M059J (cell line): ENCODE data around the gene GID8. TPM values are rescaled to one million over a fixed set of nuclear protein-coding genes. Genes with fewer than 3 reads are reported as not detected.

Experiments used
- DNase-seq: peaks from one replicate; pipeline ENCODE4 v3.0.0-alpha.2; 2012; ENCODE audit warnings: low read depth
- total RNA-seq: library from RNA; depleted of rRNA; stranded (reverse); fragments of >200 nt; shearing (Covaris generic); gene quantifications from 2 replicates; pipeline ENCODE4 v1.2.3, GENCODE V29; 2014

The GID8 gene
- total RNA-seq, 1 experiment from 2014 or later: 40.4 TPM

GRCh38 chr20:62943396-62943795, 5.4 kb downstream of the GID8 start:
- no peak for DNase-seq

GRCh38 chr20:62944184-62944583, 6.2 kb downstream of the GID8 start:
- DNase-seq: no peak

- DNase-seq: no peak
Observed at GRCh38 chr20:62944746-62945145, 6.8 kb downstream of the GID8 start.

- no peak for DNase-seq
Observed at GRCh38 chr20:62945771-62946339, 7.9 kb downstream of the GID8 start.

- no peak for DNase-seq
Observed at GRCh38 chr20:62946918-62947317, 9.0 kb downstream of the GID8 start.

GRCh38 chr20:62947532-62948300, 9.8 kb downstream of the GID8 start:
- no peak for DNase-seq

- no peak for DNase-seq
Observed at GRCh38 chr20:62949153-62949821, 11.3 kb downstream of the GID8 start.

- no peak for DNase-seq
Observed at GRCh38 chr20:62949962-62950361, 12.0 kb downstream of the GID8 start.

GRCh38 chr20:62950741-62951140, 12.8 kb downstream of the GID8 start:
- no peak for DNase-seq

GRCh38 chr20:62951143-62951895, 13.4 kb downstream of the GID8 start:
- no peak for DNase-seq

- DNase-seq: no peak
Observed at GRCh38 chr20:62951896-62952372, 14.0 kb downstream of the GID8 start.

GRCh38 chr20:62952373-62952967, 14.5 kb downstream of the GID8 start, which contains the start of gene SLC17A9:
Gene SLC17A9 (plus strand): TSS chr20:62952709. CDS start chr20:62952831, 122 bp downstream.
- no peak for DNase-seq

GRCh38 chr20:62952968-62953838, 15.3 kb downstream of the GID8 start:
- DNase-seq: no peak

GRCh38 chr20:62953839-62954703, 16.1 kb downstream of the GID8 start:
- DNase-seq: no peak

GRCh38 chr20:62955519-62956386, 17.8 kb downstream of the GID8 start:
- no peak for DNase-seq

GRCh38 chr20:62956387-62957135, 18.6 kb downstream of the GID8 start:
- DNase-seq: no peak

- DNase-seq: no peak
Observed at GRCh38 chr20:62957136-62958117, 19.5 kb downstream of the GID8 start.
